GM19351 (cell line): ENCODE results near the gene PCBP4.
A peak's percentile ranks its signal among the peaks of the same experiment; 100 is the strongest.

Experiments used
- ATAC-seq: cut with Tn5 transposase; IDR thresholded peaks from one replicate; pipeline ENCODE4 v1.9.1; 2021; ENCODE audit warnings: mild to moderate bottlenecking, moderate library complexity; ENCODE audit not compliant: unreplicated experiment

Gene PCBP4

GRCh38 chr3:51974963-51975851 lies 8.0 kb upstream of the PCBP4 start, which contains the start of gene ABHD14A:
ABHD14A (plus strand) TSS chr3:51975064; CDS start chr3:51975136, 72 bp downstream.
- peak; percentile 66 for ATAC-seq

GRCh38 chr3:51974277-51974962 lies 7.2 kb upstream of the PCBP4 start:
- ATAC-seq, result no peak

- ATAC-seq, result no peak
These were observed 4.1 kb upstream of the PCBP4 start for GRCh38 chr3:51971350-51971749.

- ATAC-seq, result no peak
These were observed 3.5 kb upstream of the PCBP4 start for GRCh38 chr3:51970606-51971300.

GRCh38 chr3:51969841-51970240 lies 2.6 kb upstream of the PCBP4 start:
- no peak for ATAC-seq

- ATAC-seq, result no peak
These were observed 1.8 kb upstream of the PCBP4 start for GRCh38 chr3:51968883-51969678.

GRCh38 chr3:51968170-51968775 lies 1.0 kb upstream of the PCBP4 start:
- ATAC-seq, result peak; percentile 14

- ATAC-seq, result peak; percentile 38
These were observed 301 bp downstream of the PCBP4 start for GRCh38 chr3:51966922-51967383.

- no peak for ATAC-seq
These were observed 768 bp downstream of the PCBP4 start for GRCh38 chr3:51966486-51966885.

GRCh38 chr3:51966016-51966415 lies 1.2 kb downstream of the PCBP4 start:
- no peak for ATAC-seq

GRCh38 chr3:51964521-51964920 lies 2.7 kb downstream of the PCBP4 start:
- ATAC-seq, result no peak

- ATAC-seq, result no peak
These were observed 3.3 kb downstream of the PCBP4 start for GRCh38 chr3:51963951-51964451.

- ATAC-seq, result no peak
These were observed 4.3 kb downstream of the PCBP4 start for GRCh38 chr3:51962854-51963530.

- no peak for ATAC-seq
These were observed 5.4 kb downstream of the PCBP4 start for GRCh38 chr3:51961602-51962569.

- ATAC-seq, result no peak
These were observed 6.2 kb downstream of the PCBP4 start for GRCh38 chr3:51961011-51961410.

- ATAC-seq, result no peak
These were observed 6.9 kb downstream of the PCBP4 start for GRCh38 chr3:51960386-51960785.

- ATAC-seq, result no peak
These were observed 7.6 kb downstream of the PCBP4 start for GRCh38 chr3:51959651-51960050.
